Measurements from ENCODE around the gene MRTFB. TPM values are rescaled to one million over a fixed set of nuclear protein-coding genes. Genes with fewer than 3 reads are reported as not detected.

The MRTFB gene
- total RNA-seq, 1 experiment from 2014 or later: 67.3 TPM

DNA sequence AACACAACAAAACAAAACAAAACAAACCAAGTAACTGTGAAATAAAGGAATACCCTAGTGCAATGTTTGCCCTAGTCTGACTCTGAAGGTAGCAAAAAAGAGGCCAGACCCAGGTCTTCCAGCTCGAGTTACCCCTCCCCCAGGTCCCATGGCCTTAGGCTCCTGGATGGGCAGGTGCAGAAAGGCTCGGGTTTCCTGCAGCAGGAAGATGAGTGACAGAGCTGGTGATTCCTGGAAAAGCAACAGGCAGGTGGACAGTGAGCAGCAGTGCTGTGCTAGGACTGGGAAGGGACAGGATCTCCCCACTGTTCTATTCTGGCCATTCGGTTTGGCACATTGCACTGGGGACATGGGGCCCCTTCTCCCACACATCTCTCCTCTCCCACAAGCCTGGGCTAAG, 42.9 kb upstream of the MRTFB start:
- no peak for DNase-seq
- CTCF ChIA-PET: no interaction called here

DNA sequence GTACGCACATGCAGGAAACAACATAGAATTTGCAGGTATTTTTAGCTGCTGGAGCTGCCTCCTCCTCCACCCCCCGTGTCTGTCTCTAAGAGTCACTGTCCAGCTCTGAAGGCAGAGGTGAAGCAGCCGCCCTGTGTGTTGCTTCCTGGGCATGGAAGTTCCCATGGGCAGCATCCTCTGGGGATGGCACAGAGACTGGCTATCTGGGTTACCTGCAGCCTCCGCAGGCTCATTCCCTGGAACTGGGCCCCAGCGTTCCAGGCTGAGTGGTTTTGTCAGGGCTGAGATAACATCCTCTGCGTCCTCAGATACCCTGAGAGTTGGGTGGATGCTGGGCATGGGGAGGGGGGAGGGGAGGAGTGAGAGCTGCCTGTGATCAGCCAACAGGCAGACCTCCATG, 41.5 kb upstream of the MRTFB start:
- Mint-ChIP-seq H3K36me3 (ENCODE audit: insufficient read depth, unreplicated experiment) (no peaks in the 10 kb centered on the region), H3K27me3 (ENCODE audit: unreplicated experiment) (no peaks in the 10 kb centered on the region), H3K27ac (ENCODE audit: unreplicated experiment) (no peak overlapping the region), H3K4me3 (ENCODE audit: low read depth, unreplicated experiment) (no peak overlapping the region), H3K4me1 (ENCODE audit: low read depth, unreplicated experiment) (no peaks in the 10 kb centered on the region), H3K9me3 (ENCODE audit: low read depth, unreplicated experiment) (no peaks in the 10 kb centered on the region)
- CTCF ChIA-PET: interaction anchor here (0.7 kb wide), 1 partner anchor 605 kb away, joined by 4 read pairs; no protein-coding TSS in a partner anchor
- TF ChIP-seq, protein P1, sequence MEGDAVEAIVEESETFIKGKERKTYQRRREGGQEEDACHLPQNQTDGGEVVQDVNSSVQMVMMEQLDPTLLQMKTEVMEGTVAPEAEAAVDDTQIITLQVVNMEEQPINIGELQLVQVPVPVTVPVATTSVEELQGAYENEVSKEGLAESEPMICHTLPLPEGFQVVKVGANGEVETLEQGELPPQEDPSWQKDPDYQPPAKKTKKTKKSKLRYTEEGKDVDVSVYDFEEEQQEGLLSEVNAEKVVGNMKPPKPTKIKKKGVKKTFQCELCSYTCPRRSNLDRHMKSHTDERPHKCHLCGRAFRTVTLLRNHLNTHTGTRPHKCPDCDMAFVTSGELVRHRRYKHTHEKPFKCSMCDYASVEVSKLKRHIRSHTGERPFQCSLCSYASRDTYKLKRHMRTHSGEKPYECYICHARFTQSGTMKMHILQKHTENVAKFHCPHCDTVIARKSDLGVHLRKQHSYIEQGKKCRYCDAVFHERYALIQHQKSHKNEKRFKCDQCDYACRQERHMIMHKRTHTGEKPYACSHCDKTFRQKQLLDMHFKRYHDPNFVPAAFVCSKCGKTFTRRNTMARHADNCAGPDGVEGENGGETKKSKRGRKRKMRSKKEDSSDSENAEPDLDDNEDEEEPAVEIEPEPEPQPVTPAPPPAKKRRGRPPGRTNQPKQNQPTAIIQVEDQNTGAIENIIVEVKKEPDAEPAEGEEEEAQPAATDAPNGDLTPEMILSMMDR (IDR thresholded peaks at IDR 0.05; ENCODE audit: unreplicated experiment): no peak
- no TSS peak for BruUV-seq (replicated peaks)
- intact Hi-C loops (cut with micrococcal nuclease; ENCODE audit: unreplicated experiment): no loop called here
- DNase-seq: no peak

More for the DNA sequence above, 42.9 kb upstream of the MRTFB start:
- Mint-ChIP-seq H3K4me3 (ENCODE audit: low read depth, unreplicated experiment) (no peak overlapping the region), H3K27ac (ENCODE audit: unreplicated experiment) (no peak overlapping the region), H3K36me3 (ENCODE audit: insufficient read depth, unreplicated experiment) (no peaks in the 10 kb centered on the region), H3K9me3 (ENCODE audit: low read depth, unreplicated experiment) (no peaks in the 10 kb centered on the region), H3K27me3 (ENCODE audit: unreplicated experiment) (no peaks in the 10 kb centered on the region), H3K4me1 (ENCODE audit: low read depth, unreplicated experiment) (no peaks in the 10 kb centered on the region)
- intact Hi-C loops (cut with micrococcal nuclease; ENCODE audit: unreplicated experiment): no loop called here
- TF ChIP-seq, protein P1 (IDR thresholded peaks at IDR 0.05; ENCODE audit: unreplicated experiment): no peak
- no TSS peak for BruUV-seq (replicated peaks)

DNA sequence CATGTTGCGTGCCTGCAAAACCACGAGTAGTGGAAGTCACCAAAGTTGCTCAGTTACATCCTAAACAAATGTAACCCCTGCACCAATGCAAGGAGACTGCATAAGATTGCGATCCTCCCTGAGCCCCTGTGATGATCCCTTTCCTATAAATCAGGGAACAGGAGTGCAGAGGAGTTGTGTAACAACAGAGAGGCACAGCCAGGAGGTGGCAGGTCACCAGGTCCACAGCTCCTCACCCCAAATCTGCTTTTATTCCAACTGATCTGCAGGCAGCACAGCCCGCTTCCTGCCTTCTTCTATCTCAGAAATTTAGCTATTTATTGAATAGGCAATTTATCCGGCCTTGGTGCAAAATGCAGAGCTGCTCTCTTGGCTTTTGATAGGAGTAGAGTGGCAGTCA, 36.0 kb upstream of the MRTFB start:
- intact Hi-C loops (cut with micrococcal nuclease; ENCODE audit: unreplicated experiment): no loop called here
- no peaks in the 10 kb centered on the region for H3K4me1 Mint-ChIP-seq (ENCODE audit: low read depth, unreplicated experiment)
- peaks cover 6% of the 10 kb centered on the region for H3K9me3 Mint-ChIP-seq (ENCODE audit: low read depth, unreplicated experiment)
- no peak overlapping the region for H3K27ac Mint-ChIP-seq (ENCODE audit: unreplicated experiment)
- H3K36me3 Mint-ChIP-seq (ENCODE audit: insufficient read depth, unreplicated experiment): no peaks in the 10 kb centered on the region
- H3K4me3 Mint-ChIP-seq (ENCODE audit: low read depth, unreplicated experiment): no peak overlapping the region
- DNase-seq: no peak
- CTCF ChIA-PET: no interaction called here
- H3K27me3 Mint-ChIP-seq (ENCODE audit: unreplicated experiment): no peaks in the 10 kb centered on the region
- BruUV-seq (replicated peaks): no TSS peak
- TF ChIP-seq, protein P1 (IDR thresholded peaks at IDR 0.05; ENCODE audit: unreplicated experiment): no peak

DNA sequence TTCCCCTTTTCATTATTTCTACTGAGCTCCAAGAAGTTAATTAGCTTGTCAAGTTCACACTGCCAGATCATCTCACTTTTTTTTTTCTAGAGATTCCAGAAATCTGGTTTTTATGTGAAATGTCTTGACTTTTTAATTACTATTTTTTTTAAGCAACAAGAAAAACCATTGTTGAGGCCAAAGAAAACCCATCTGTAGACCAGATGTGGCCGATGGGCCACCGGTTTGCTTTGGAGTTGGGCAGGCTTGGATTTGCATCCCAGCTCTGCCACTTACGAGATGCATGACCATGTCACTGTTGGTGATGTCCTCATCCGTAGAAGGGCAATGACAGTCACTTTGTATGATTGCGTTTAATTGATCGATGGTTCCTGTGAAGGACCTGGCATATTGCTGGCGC, 34.2 kb upstream of the MRTFB start:
- Mint-ChIP-seq H3K4me1 (ENCODE audit: low read depth, unreplicated experiment) (no peaks in the 10 kb centered on the region), H3K4me3 (ENCODE audit: low read depth, unreplicated experiment) (no peak overlapping the region), H3K36me3 (ENCODE audit: insufficient read depth, unreplicated experiment) (no peaks in the 10 kb centered on the region), H3K27ac (ENCODE audit: unreplicated experiment) (no peak overlapping the region), H3K9me3 (ENCODE audit: low read depth, unreplicated experiment) (peaks cover 6% of the 10 kb centered on the region), H3K27me3 (ENCODE audit: unreplicated experiment) (no peaks in the 10 kb centered on the region)
- no peak for DNase-seq
- no TSS peak for BruUV-seq (replicated peaks)
- intact Hi-C loops (cut with micrococcal nuclease; ENCODE audit: unreplicated experiment): no loop called here
- CTCF ChIA-PET: no interaction called here
- TF ChIP-seq, protein P1 (IDR thresholded peaks at IDR 0.05; ENCODE audit: unreplicated experiment): no peak
